Lower leg skin (tissue), 4 donors: Measurements from ENCODE around the gene ZNF79. TPM values are rescaled to one million over a fixed set of nuclear protein-coding genes. Genes with fewer than 3 reads are reported as not detected.
A peak's percentile ranks its signal among the peaks of the same experiment; 100 is the strongest.

Source experiments
- DNase-seq, 2 donors: peaks; one replicate each; pipeline ENCODE4 v3.0.0-alpha.2; 2019; ENCODE audit warnings: low spot score in 2 of 2
- H3K4me3 ChIP-seq: fragments of 200-600 bp; sonication (generic); 2 replicates; pipeline ENCODE4 v1.5.1; 2017; ENCODE audit warnings: mild to moderate bottlenecking, low read depth; ENCODE audit not compliant: poor library complexity, severe bottlenecking
- CTCF ChIP-seq, 3 donors: fragments of 450-650 bp; IDR thresholded peaks; one replicate each; pipeline ENCODE4 v1.5.1; 2016; ENCODE audit warnings: antibody characterized with exemption in 3 of 3, mild to moderate bottlenecking in 3 of 3, moderate library complexity in 2 of 3
- POLR2A ChIP-seq, 2 donors: fragments of 450-650 bp; IDR thresholded peaks; one replicate each; pipeline ENCODE4 v1.6.1; 2016 to 2017; ENCODE audit warnings: antibody characterized with exemption in 2 of 2, mild to moderate bottlenecking in 1 of 2, moderate library complexity in 1 of 2
- WGBS, 2 donors: methylation state at CpG; one replicate each; pipeline ENCODE4 v1.1.5; 2018; 5-methylcytosine and 5-hydroxymethylcytosine counted together
- intact Hi-C: fragments of 100-400 bp; cut with DNase I; formaldehyde crosslinking; loops from one replicate; pipeline ENCODE4 v1.15.0; 2023; ENCODE audit warnings: low total_unique reads
- total RNA-seq, 4 donors: library from RNA; depleted of rRNA; stranded (reverse); fragments of >200 nt; gene quantifications; one replicate each; pipeline ENCODE4 v1.1.0, GENCODE V29; 2016

Gene ZNF79
- 10 to 100 TPM in 1 of 4 donors, 1 to 10 TPM in 3; 9.2 to 12.1 (median 9.8) TPM for total RNA-seq

- WGBS, 2 donors = 0% methylated on average over 54 of the region's 54 CpGs
- intact Hi-C loops = no loop called here
- no peak for TF ChIP-seq POLR2A (IDR thresholded peaks at IDR 0.05)
- no peak for TF ChIP-seq CTCF (IDR thresholded peaks at IDR 0.05)
Observed at GRCh38 chr9:127423934-127424675, at the start of gene ZNF79. ZNF79 (plus strand) TSS chr9:127424382; CDS start chr9:127424788, 406 bp downstream.

GRCh38 chr9:127380479-127380878, 43.7 kb upstream of the ZNF79 start:
- intact Hi-C loops = no loop called here
- no peak for DNase-seq
- 88 to 91% methylated on average over 3 of the region's 3 CpGs for WGBS, 2 donors
- no peak overlapping the region for H3K4me3 ChIP-seq
- TF ChIP-seq POLR2A (IDR thresholded peaks at IDR 0.05) (no peak), CTCF (IDR thresholded peaks at IDR 0.05) (no peak)

More at GRCh38 chr9:127423934-127424675, at the start of gene ZNF79:
- DNase-seq = peak; percentile 92 to 99
- peak within 1 kb of the TSS; percentile 86 for H3K4me3 ChIP-seq

GRCh38 chr9:127382541-127382940, 41.6 kb upstream of the ZNF79 start:
- no peak overlapping the region for H3K4me3 ChIP-seq
- intact Hi-C loops = no loop called here
- WGBS, 2 donors = 83 to 85% methylated on average over 2 of the region's 2 CpGs

GRCh38 chr9:127384016-127384730, 40.0 kb upstream of the ZNF79 start:
- TF ChIP-seq CTCF (IDR thresholded peaks at IDR 0.05) (no peak), POLR2A (IDR thresholded peaks at IDR 0.05) (no peak)
- H3K4me3 ChIP-seq = no peak overlapping the region
- WGBS, 2 donors = 77 to 82% methylated on average over 11 of the region's 11 CpGs
- intact Hi-C loops = no loop called here
- no peak for DNase-seq

More at GRCh38 chr9:127382541-127382940, 41.6 kb upstream of the ZNF79 start:
- DNase-seq = no peak
- no peak for TF ChIP-seq POLR2A (IDR thresholded peaks at IDR 0.05)
- TF ChIP-seq CTCF (IDR thresholded peaks at IDR 0.05) = no peak

- TF ChIP-seq CTCF (IDR thresholded peaks at IDR 0.05) (no peak), POLR2A (IDR thresholded peaks at IDR 0.05) (no peak)
- H3K4me3 ChIP-seq = no peak overlapping the region
- no peak for DNase-seq
- intact Hi-C loops = no loop called here
- 90 to 91% methylated on average over 13 of the region's 13 CpGs for WGBS, 2 donors
Observed at GRCh38 chr9:127384901-127385300, 39.3 kb upstream of the ZNF79 start.
